Measurements from ENCODE around the gene LILRB3. TPM values are rescaled to one million over a fixed set of nuclear protein-coding genes. Genes with fewer than 3 reads are reported as not detected.

LILRB3 gene
- total and polyA plus RNA-seq, 7 donors, result 4.2 to 19.3 (median 12.5) TPM

- TF ChIP-seq EP300 (IDR thresholded peaks at IDR 0.05) (no peak), POLR2A (IDR thresholded peaks at IDR 0.05) (no peak), CTCF (IDR thresholded peaks at IDR 0.05) (no peak), POLR2AphosphoS5 (IDR thresholded peaks at IDR 0.05) (no peak)
- WGBS, 2 donors, result 85 to 87% methylated on average over 10 of the region's 10 CpGs
- no peak for DNase-seq
- H3K27ac ChIP-seq, result no peak overlapping the region
- intact Hi-C loops (cut with DNase I), result no loop called here
- peaks cover 0 to 33% (median 9%) of the 10 kb centered on the region in 4 donors for H3K36me3 ChIP-seq
- no peaks in the 10 kb centered on the region for H3K9me3 ChIP-seq
- peaks cover 0 to 2% (median 0%) of the 10 kb centered on the region in 3 donors for H3K27me3 ChIP-seq
- H3K4me1 ChIP-seq, result no peaks in the 10 kb centered on the region
- no peak overlapping the region for H3K4me3 ChIP-seq
Measured at GRCh38 chr19:54179262-54179852, 43.5 kb downstream of the LILRB3 start.

- no peak for DNase-seq
- Histone ChIP-seq H3K36me3 (peaks cover 0 to 33% (median 9%) of the 10 kb centered on the region in 4 donors), H3K4me3 (no peak overlapping the region), H3K27ac (no peak overlapping the region), H3K4me1 (no peaks in the 10 kb centered on the region), H3K9me3 (no peaks in the 10 kb centered on the region), H3K27me3 (peaks cover 0 to 5% (median 3%) of the 10 kb centered on the region in 3 donors)
- intact Hi-C loops (cut with DNase I), result no loop called here
- 87 to 88% methylated on average over 23 of the region's 23 CpGs for WGBS, 2 donors
- TF ChIP-seq POLR2A (IDR thresholded peaks at IDR 0.05) (no peak), POLR2AphosphoS5 (IDR thresholded peaks at IDR 0.05) (no peak), CTCF (IDR thresholded peaks at IDR 0.05) (no peak), EP300 (IDR thresholded peaks at IDR 0.05) (no peak)
Measured at GRCh38 chr19:54178581-54179261, 44.1 kb downstream of the LILRB3 start.

- Histone ChIP-seq H3K36me3 (peaks cover 0 to 6% (median 1%) of the 10 kb centered on the region in 4 donors), H3K4me3 (no peak overlapping the region), H3K27me3 (peaks cover 7 to 20% (median 15%) of the 10 kb centered on the region in 3 donors), H3K9me3 (no peaks in the 10 kb centered on the region), H3K4me1 (no peaks in the 10 kb centered on the region), H3K27ac (no peak overlapping the region)
- no peak for DNase-seq
- 82 to 88% methylated on average over 25 of the region's 25 CpGs for WGBS, 2 donors
- TF ChIP-seq POLR2AphosphoS5 (IDR thresholded peaks at IDR 0.05) (no peak), POLR2A (IDR thresholded peaks at IDR 0.05) (no peak), EP300 (IDR thresholded peaks at IDR 0.05) (no peak), CTCF (IDR thresholded peaks at IDR 0.05) (no peak)
- intact Hi-C loops (cut with DNase I), result no loop called here
Measured at GRCh38 chr19:54173951-54174834, 48.6 kb downstream of the LILRB3 start.

DNA sequence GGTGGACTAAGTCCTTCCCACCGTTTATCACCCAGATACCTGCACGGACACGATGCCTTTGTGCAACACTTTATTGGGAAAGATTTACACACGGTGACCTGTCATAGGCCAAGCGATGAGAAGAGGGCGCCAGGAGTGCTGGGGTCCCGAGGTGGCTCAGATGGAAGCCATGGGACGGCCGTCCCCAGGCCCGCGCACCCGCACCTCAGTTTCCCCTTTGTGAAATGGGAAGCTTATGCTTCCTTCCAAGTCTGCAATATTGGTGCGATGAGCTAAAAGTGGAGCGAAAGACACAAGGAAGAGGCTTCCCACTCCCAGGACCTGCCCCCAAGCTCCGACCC is 49.5 kb downstream of the LILRB3 start:
- Histone ChIP-seq H3K4me3 (no peak overlapping the region), H3K36me3 (peaks cover 0 to 3% (median under 1%) of the 10 kb centered on the region in 4 donors), H3K9me3 (no peaks in the 10 kb centered on the region), H3K27me3 (peaks cover 7 to 21% (median 15%) of the 10 kb centered on the region in 3 donors), H3K4me1 (peaks cover 0 to 2% (median under 1%) of the 10 kb centered on the region in 4 donors), H3K27ac (no peak overlapping the region)
- intact Hi-C loops (cut with DNase I), result no loop called here
- no peak for TF ChIP-seq EP300 (IDR thresholded peaks at IDR 0.05)
- no peak for TF ChIP-seq CTCF (IDR thresholded peaks at IDR 0.05)
- no peak for TF ChIP-seq POLR2A (IDR thresholded peaks at IDR 0.05)
- no peak for TF ChIP-seq POLR2AphosphoS5 (IDR thresholded peaks at IDR 0.05)
- WGBS, 2 donors, result 34 to 44% methylated on average over 15 of the region's 15 CpGs
- DNase-seq, result no peak

Data from sigmoid colon (tissue), 7 donors.